Measurements from ENCODE around the gene SLC27A3.
"Not testable (repeated sequence)": the region's sequence is repeated elsewhere in the genome, so short reads cannot be mapped to it uniquely, and the experiment has no call there.

SLC27A3 gene

GRCh38 chr1:153752571-153753195 lies 22.5 kb upstream of the SLC27A3 start:
- Histone ChIP-seq H3K4me3 (ENCODE audit: low read depth, low read length) (no peak overlapping the region), H3K27me3 (no peaks in the 10 kb centered on the region), H3K4me1 (no peaks in the 10 kb centered on the region), H3K36me3 (peaks cover 46% of the 10 kb centered on the region), H3K9me3 (no peaks in the 10 kb centered on the region)
- no peak for TF ChIP-seq CTCF (IDR thresholded peaks at IDR 0.05; ENCODE audit: low read depth, low read length)
- DNase-seq, result no peak

GRCh38 chr1:153754266-153754665 lies 20.9 kb upstream of the SLC27A3 start:
- TF ChIP-seq CTCF (IDR thresholded peaks at IDR 0.05; ENCODE audit: low read depth, low read length), result no peak
- H3K36me3 ChIP-seq, result peaks cover 47% of the 10 kb centered on the region
- H3K4me1 ChIP-seq, result no peaks in the 10 kb centered on the region
- DNase-seq, result no peak
- no peaks in the 10 kb centered on the region for H3K9me3 ChIP-seq
- no peak overlapping the region for H3K4me3 ChIP-seq (ENCODE audit: low read depth, low read length)
- no peaks in the 10 kb centered on the region for H3K27me3 ChIP-seq

GRCh38 chr1:153760440-153760839 lies 14.8 kb upstream of the SLC27A3 start:
- H3K36me3 ChIP-seq, result peaks cover 43% of the 10 kb centered on the region
- DNase-seq, result no peak

GRCh38 chr1:153763365-153764225 lies 11.6 kb upstream of the SLC27A3 start:
- Histone ChIP-seq H3K27me3 (no peaks in the 10 kb centered on the region), H3K4me1 (no peaks in the 10 kb centered on the region), H3K36me3 (peaks cover 40% of the 10 kb centered on the region), H3K4me3 (ENCODE audit: low read depth, low read length) (no peak overlapping the region), H3K9me3 (no peaks in the 10 kb centered on the region)
- no peak for TF ChIP-seq CTCF (IDR thresholded peaks at IDR 0.05; ENCODE audit: low read depth, low read length)
- no peak for DNase-seq

More at GRCh38 chr1:153760440-153760839, 14.8 kb upstream of the SLC27A3 start:
- Histone ChIP-seq H3K4me3 (ENCODE audit: low read depth, low read length) (no peak overlapping the region), H3K27me3 (no peaks in the 10 kb centered on the region), H3K4me1 (no peaks in the 10 kb centered on the region), H3K9me3 (no peaks in the 10 kb centered on the region)
- no peak for TF ChIP-seq CTCF (IDR thresholded peaks at IDR 0.05; ENCODE audit: low read depth, low read length)

GRCh38 chr1:153764310-153764709 lies 10.9 kb upstream of the SLC27A3 start:
- Histone ChIP-seq H3K9me3 (no peaks in the 10 kb centered on the region), H3K27me3 (no peaks in the 10 kb centered on the region), H3K4me3 (ENCODE audit: low read depth, low read length) (no peak overlapping the region), H3K4me1 (no peaks in the 10 kb centered on the region), H3K36me3 (peaks cover 40% of the 10 kb centered on the region)
- DNase-seq, result no peak
- no peak for TF ChIP-seq CTCF (IDR thresholded peaks at IDR 0.05; ENCODE audit: low read depth, low read length)

GRCh38 chr1:153766663-153767062 lies 8.5 kb upstream of the SLC27A3 start:
- H3K27me3 ChIP-seq; H3K4me1 ChIP-seq; H3K9me3 ChIP-seq; H3K4me3 ChIP-seq (ENCODE audit: low read depth, low read length); DNase-seq: not testable (repeated sequence)
- H3K36me3 ChIP-seq, result peaks cover 41% of the 10 kb centered on the region
